HG03469 (cell line): Measurements from ENCODE around the gene FAM110C.

ENCODE experiments used
- ATAC-seq: cut with Tn5 transposase; IDR thresholded peaks from one replicate; pipeline ENCODE4 v1.9.1; 2021; ENCODE audit warnings: mild to moderate bottlenecking, moderate library complexity, moderate number of reproducible peaks; ENCODE audit not compliant: unreplicated experiment

The FAM110C gene

DNA sequence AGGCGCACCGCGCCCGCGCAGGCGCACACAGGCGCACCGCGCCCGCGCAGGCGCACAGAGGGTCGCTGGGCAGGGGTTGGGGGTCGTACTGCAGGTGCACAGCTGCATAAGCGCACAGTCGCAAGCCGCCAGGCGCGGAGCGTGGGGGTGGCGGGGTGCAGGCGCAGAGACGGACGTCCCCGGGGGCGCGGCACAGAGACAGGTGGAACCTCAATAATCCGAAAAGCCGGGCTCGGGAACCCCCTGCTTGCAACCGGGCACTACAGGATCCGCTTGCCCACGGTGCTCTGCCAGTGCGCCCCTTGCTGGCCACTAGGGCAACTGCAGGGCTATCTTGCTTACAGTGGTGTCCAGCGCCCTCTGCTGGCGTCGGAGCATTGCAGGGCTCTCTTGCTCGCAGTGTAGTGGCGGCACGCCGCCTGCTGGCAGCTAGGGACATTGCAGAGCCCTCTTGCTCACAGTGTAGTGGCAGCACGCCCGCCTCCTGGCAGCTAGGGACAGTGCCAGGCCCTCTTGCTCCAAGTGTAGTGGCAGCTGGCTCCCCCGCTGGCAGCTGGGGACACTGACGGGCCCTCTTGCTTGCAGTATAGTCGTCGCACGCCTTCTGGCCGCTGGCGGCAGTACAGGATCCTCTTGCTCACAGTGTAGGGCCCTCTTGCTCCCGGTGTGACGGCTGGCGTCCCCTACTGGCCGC is 34.9 kb downstream of the FAM110C start:
- ATAC-seq: no peak

DNA sequence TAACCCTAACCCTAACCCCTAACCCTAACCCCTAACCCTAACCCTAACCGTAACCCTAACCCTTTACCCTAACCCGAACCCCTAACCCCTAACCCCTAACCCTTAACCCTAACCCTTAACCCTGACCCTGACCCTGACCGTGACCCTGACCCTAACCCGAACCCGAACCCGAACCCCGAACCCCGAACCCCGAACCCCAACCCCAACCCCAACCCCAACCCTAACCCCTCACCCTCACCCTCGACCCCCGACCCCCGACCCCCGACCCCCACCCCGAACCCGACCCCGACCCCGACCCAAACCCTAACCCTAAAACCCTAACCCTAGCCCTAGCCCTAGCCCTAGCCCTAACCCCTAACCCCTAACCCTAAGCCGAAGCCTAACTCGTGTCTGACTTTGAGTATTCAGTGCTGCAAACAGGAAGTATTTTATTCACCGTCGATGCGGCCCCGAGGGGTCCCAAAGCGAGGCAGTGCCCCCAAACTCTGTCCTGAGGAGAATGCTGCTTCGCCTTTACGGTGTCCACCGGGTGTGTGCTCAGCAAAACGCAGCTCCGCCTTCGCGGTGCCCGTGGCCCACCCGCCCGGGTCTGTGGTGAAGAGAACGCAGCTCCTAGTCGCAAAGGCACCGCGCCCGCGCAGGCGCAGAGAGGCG is 36.0 kb downstream of the FAM110C start:
- ATAC-seq: no peak
